A549 (cell line): ENCODE data around the gene LMOD1. TPM values are rescaled to one million over a fixed set of nuclear protein-coding genes. Genes with fewer than 3 reads are reported as not detected.

Experiments
- ATAC-seq, 2 experiments: fragments of 200-7000 bp in 1 of 2; fragments of >200 bp in 1 of 2; cut with Nextera tagmentation in 1 of 2; cut with Tn5 transposase in 1 of 2; 3 replicates each; pipeline versions ENCODE4 v1.8.0 to v1.9.1; 2018 to 2020; ENCODE audit warnings: mild to moderate bottlenecking in 1 of 2, moderate library complexity in 1 of 2
- CTCF ChIA-PET: fragments of 300-600 bp; sonication (Branson Sonifier 250); formaldehyde crosslinking; extraction: SDS; loops from one replicate; lab custom pipeline; 2021; ENCODE audit warnings: antibody characterized with exemption, inconsistent platforms; lab: Yijun Ruan, JAX
- POLR2A ChIA-PET: fragments of 350-600 bp; formaldehyde crosslinking; extraction: SDS; loops from one replicate; lab custom pipeline; 2021; ENCODE audit warnings: antibody characterized with exemption, inconsistent platforms; lab: Yijun Ruan, JAX
- DNase-seq, 2 experiments: peaks; one replicate each; pipeline versions ENCODE4 v3.0.0 to v3.0.0-alpha.2; 2011 to 2016; ENCODE audit warnings: low read depth in 1 of 2, low spot score in 1 of 2
- FAIRE-seq: peaks from 2 replicates; lab custom pipeline; 2011; peaks lifted over from hg19 to GRCh38; lab: Jason Lieb, UNC
- H3K27ac ChIP-seq, 2 experiments: fragments of >200 bp; sonication (Bioruptor Twin); formaldehyde crosslinking; 3 replicates each; pipeline ENCODE4 v1.5.1; 2016 to 2017
- H3K4me1 ChIP-seq: fragments of >200 bp; sonication (Bioruptor Twin); formaldehyde crosslinking; 3 replicates; pipeline ENCODE4 v1.6.1; 2016
- H3K4me2 ChIP-seq: fragments of >200 bp; sonication (Bioruptor Twin); formaldehyde crosslinking; 3 replicates; pipeline ENCODE4 v1.6.1; 2016
- H3K4me3 ChIP-seq: fragments of >200 bp; sonication (Bioruptor Twin); formaldehyde crosslinking; 3 replicates; pipeline ENCODE4 v1.5.1; 2016
- H3K9me3 ChIP-seq: fragments of >200 bp; sonication (Bioruptor Twin); formaldehyde crosslinking; 3 replicates; pipeline ENCODE4 v1.6.1; 2016
- CEBPB ChIP-seq, 2 experiments: fragments of >200 bp in 1 of 2; sonication (Bioruptor Twin) in 1 of 2; formaldehyde crosslinking in 1 of 2; IDR thresholded peaks; 2 replicates each; pipeline ENCODE4 v1.6.1; 2012 to 2016
- CHD2 ChIP-seq: fragments of 150-350 bp; IDR thresholded peaks from 2 replicates; pipeline ENCODE4 v1.6.1; 2014; ENCODE audit warnings: low read length; ENCODE audit not compliant: partially characterized antibody
- EHF ChIP-seq: fragments of 250-450 bp; sonication (Bioruptor Pico); IDR thresholded peaks from 2 replicates; pipeline ENCODE4 v1.5.0; 2020; ENCODE audit warnings: mild to moderate bottlenecking
- EHMT2 ChIP-seq: fragments of 200-600 bp; sonication (generic); IDR thresholded peaks from 2 replicates; pipeline ENCODE4 v1.6.1; 2016; ENCODE audit warnings: antibody characterized with exemption, low read depth, mild to moderate bottlenecking, moderate library complexity
- FOSB ChIP-seq: fragments of 250-450 bp; sonication (Bioruptor Pico); IDR thresholded peaks from 2 replicates; pipeline ENCODE4 v1.5.0; 2020; ENCODE audit warnings: mild to moderate bottlenecking, moderate library complexity
- FOXS1 ChIP-seq: fragments of 250-450 bp; sonication (Bioruptor Pico); IDR thresholded peaks from 2 replicates; pipeline ENCODE4 v1.5.0; 2020; ENCODE audit warnings: mild to moderate bottlenecking, moderate library complexity
- HDAC2 ChIP-seq: fragments of 200-600 bp; sonication (generic); IDR thresholded peaks from 2 replicates; pipeline ENCODE4 v1.6.1; 2016
- HOXB5 ChIP-seq: fragments of 250-450 bp; sonication (Bioruptor Pico); IDR thresholded peaks from 2 replicates; pipeline ENCODE4 v1.5.0; 2020; ENCODE audit warnings: mild to moderate bottlenecking, moderate library complexity
- JUNB ChIP-seq: fragments of >200 bp; sonication (Bioruptor Twin); formaldehyde crosslinking; IDR thresholded peaks from 2 replicates; pipeline ENCODE4 v1.6.1; 2016
- NPAS2 ChIP-seq: fragments of 250-450 bp; sonication (Bioruptor Pico); IDR thresholded peaks from 2 replicates; pipeline ENCODE4 v1.8.0; 2022; ENCODE audit warnings: mild to moderate bottlenecking, moderate library complexity, borderline replicate concordance
- NR3C1 ChIP-seq: fragments of >200 bp; sonication (Bioruptor Twin); formaldehyde crosslinking; IDR thresholded peaks from 3 replicates; pipeline ENCODE4 v1.6.1; 2017
- POLR2A ChIP-seq: IDR thresholded peaks from 2 replicates; pipeline ENCODE4 v1.6.1; 2012; ENCODE audit warnings: mild to moderate bottlenecking, low read length
- RARB ChIP-seq: fragments of 250-450 bp; sonication (Bioruptor Pico); IDR thresholded peaks from 2 replicates; pipeline ENCODE4 v1.8.0; 2021; ENCODE audit warnings: mild to moderate bottlenecking, moderate library complexity
- RNF2 ChIP-seq: fragments of 200-600 bp; sonication (generic); IDR thresholded peaks from 2 replicates; pipeline ENCODE4 v1.6.1; 2016; ENCODE audit warnings: low read depth, mild to moderate bottlenecking, antibody characterized with exemption, moderate library complexity, borderline replicate concordance
- SMC3 ChIP-seq: fragments of >200 bp; sonication (Bioruptor Twin); formaldehyde crosslinking; IDR thresholded peaks from 3 replicates; pipeline ENCODE4 v1.6.1; 2018; ENCODE audit warnings: inconsistent platforms
- TFCP2L1 ChIP-seq: fragments of 250-450 bp; sonication (Bioruptor Pico); IDR thresholded peaks from 2 replicates; pipeline ENCODE4 v1.5.0; 2021; ENCODE audit warnings: mild to moderate bottlenecking
- TP53 ChIP-seq: fragments of 250-450 bp; sonication (Bioruptor Pico); IDR thresholded peaks from 2 replicates; pipeline ENCODE4 v1.5.0; 2021; ENCODE audit warnings: mild to moderate bottlenecking, moderate library complexity
- ZNF302 ChIP-seq: fragments of 250-450 bp; sonication (Bioruptor Pico); IDR thresholded peaks from 2 replicates; pipeline ENCODE4 v1.9.0; 2021; ENCODE audit warnings: inconsistent platforms, mild to moderate bottlenecking, moderate library complexity
- WGBS: methylation state at CpG from one replicate; pipeline ENCODE4 v1.1.6; 2017; ENCODE audit errors: missing lambda C conversion rate; 5-methylcytosine and 5-hydroxymethylcytosine counted together
- polyA plus RNA-seq, 4 experiments: library from polyadenylated mRNA; depleted of rRNA in 3 of 4; stranded (reverse); fragments of >200 nt; fragmentation: RNase III in 1 of 4; extraction: RNeasy Plus Mini Kit Qiagen cat#74134 plus additional on column Dnase treatment in 1 of 4; gene quantifications; 2 replicates in 3 of 4; 3 replicates in 1 of 4; pipeline ENCODE4 v1.2.3, GENCODE V29; 2011 to 2017
- TF ChIP-seq, protein P1 (sequence below): IDR thresholded peaks from 2 replicates; pipeline ENCODE4 v1.6.1; 2012; ENCODE audit warnings: low read depth, borderline replicate concordance
- TF ChIP-seq, protein P2 (sequence below): fragments of 200-600 bp; sonication (generic); IDR thresholded peaks from 2 replicates; pipeline ENCODE4 v1.6.1; 2016; ENCODE audit warnings: antibody characterized with exemption, mild to moderate bottlenecking, moderate library complexity
- TF ChIP-seq, protein P3 (sequence below): fragments of 150-350 bp; IDR thresholded peaks from 2 replicates; pipeline ENCODE4 v1.6.1; 2014; ENCODE audit warnings: low read depth, mild to moderate bottlenecking, low read length

LMOD1 gene
- polyA plus RNA-seq, 2 of the 4 experiments (the other 2 are of a cell fraction) = not detected

DNA sequence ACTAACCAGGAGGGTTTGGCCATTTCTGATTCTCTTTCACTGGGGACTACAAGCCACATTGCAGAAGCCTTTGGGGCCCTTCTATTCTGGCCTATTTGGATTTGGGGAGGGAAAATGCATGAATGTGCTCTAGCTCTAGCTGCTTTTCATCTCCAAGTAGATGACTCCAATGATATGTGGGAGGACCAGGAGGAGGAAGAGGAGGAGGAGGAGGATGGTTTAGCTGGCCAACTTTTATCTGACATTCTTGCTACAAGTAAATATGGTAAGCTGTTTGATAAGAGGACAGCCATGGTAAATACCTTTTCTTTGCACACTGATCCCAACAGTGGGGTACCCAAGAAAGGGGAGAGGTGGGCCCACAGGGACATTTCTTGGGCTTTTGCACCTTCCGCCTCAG is 71.7 kb downstream of the LMOD1 start:
- H3K4me3 ChIP-seq = no peak overlapping the region
- DNase-seq (no peak), FAIRE-seq (no peak), ATAC-seq (no peak)
- CTCF ChIA-PET = interaction anchor here (1.2 to 16.1 kb wide), 7 partner anchors 20 to 345 kb away, joined by 3 to 245 read pairs (median 4); no protein-coding TSS in a partner anchor
- WGBS = 94% methylated on average over 1 of the region's 1 CpG
- H3K27ac ChIP-seq = no peak overlapping the region
- no peak overlapping the region for H3K4me2 ChIP-seq
- TF ChIP-seq, protein P1, sequence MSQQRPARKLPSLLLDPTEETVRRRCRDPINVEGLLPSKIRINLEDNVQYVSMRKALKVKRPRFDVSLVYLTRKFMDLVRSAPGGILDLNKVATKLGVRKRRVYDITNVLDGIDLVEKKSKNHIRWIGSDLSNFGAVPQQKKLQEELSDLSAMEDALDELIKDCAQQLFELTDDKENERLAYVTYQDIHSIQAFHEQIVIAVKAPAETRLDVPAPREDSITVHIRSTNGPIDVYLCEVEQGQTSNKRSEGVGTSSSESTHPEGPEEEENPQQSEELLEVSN = no peak
- TF ChIP-seq, protein P2, sequence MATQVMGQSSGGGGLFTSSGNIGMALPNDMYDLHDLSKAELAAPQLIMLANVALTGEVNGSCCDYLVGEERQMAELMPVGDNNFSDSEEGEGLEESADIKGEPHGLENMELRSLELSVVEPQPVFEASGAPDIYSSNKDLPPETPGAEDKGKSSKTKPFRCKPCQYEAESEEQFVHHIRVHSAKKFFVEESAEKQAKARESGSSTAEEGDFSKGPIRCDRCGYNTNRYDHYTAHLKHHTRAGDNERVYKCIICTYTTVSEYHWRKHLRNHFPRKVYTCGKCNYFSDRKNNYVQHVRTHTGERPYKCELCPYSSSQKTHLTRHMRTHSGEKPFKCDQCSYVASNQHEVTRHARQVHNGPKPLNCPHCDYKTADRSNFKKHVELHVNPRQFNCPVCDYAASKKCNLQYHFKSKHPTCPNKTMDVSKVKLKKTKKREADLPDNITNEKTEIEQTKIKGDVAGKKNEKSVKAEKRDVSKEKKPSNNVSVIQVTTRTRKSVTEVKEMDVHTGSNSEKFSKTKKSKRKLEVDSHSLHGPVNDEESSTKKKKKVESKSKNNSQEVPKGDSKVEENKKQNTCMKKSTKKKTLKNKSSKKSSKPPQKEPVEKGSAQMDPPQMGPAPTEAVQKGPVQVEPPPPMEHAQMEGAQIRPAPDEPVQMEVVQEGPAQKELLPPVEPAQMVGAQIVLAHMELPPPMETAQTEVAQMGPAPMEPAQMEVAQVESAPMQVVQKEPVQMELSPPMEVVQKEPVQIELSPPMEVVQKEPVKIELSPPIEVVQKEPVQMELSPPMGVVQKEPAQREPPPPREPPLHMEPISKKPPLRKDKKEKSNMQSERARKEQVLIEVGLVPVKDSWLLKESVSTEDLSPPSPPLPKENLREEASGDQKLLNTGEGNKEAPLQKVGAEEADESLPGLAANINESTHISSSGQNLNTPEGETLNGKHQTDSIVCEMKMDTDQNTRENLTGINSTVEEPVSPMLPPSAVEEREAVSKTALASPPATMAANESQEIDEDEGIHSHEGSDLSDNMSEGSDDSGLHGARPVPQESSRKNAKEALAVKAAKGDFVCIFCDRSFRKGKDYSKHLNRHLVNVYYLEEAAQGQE = no peak
- TF ChIP-seq HOXB5 (CRISPR knock-in tag) (no peak), EHMT2 (no peak), EHF (CRISPR knock-in tag) (no peak), TFCP2L1 (CRISPR knock-in tag) (no peak), NR3C1 (no peak), RNF2 (no peak), TP53 (CRISPR knock-in tag) (no peak), POLR2A (no peak), SMC3 (no peak)
- TF ChIP-seq, protein P3, sequence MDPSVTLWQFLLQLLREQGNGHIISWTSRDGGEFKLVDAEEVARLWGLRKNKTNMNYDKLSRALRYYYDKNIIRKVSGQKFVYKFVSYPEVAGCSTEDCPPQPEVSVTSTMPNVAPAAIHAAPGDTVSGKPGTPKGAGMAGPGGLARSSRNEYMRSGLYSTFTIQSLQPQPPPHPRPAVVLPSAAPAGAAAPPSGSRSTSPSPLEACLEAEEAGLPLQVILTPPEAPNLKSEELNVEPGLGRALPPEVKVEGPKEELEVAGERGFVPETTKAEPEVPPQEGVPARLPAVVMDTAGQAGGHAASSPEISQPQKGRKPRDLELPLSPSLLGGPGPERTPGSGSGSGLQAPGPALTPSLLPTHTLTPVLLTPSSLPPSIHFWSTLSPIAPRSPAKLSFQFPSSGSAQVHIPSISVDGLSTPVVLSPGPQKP = no peak
- no peaks in the 10 kb centered on the region for H3K9me3 ChIP-seq
- POLR2A ChIA-PET = no interaction called here
- no peaks in the 10 kb centered on the region for H3K4me1 ChIP-seq

DNA sequence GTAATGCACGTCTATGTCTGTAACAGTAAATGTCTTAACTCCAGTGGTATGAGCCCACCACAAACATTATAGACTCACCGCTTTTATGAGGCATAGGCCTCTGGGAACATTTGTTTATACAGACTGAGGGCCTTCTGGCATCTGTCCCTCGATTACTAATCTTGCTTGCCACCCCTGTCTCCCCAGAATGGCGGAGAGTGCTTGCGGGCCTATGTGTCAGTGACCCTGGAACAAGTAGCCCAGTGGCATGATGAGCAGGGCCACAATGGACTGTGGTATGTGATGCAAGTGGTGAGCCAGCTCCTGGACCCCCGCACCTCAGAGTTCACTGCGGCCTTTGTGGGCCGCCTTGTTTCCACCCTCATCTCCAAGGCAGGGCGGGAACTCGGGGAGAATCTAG is 76.0 kb downstream of the LMOD1 start:
- Histone ChIP-seq H3K4me3 (no peak overlapping the region), H3K9me3 (no peaks in the 10 kb centered on the region), H3K27ac (no peak overlapping the region), H3K4me1 (no peaks in the 10 kb centered on the region), H3K4me2 (no peak overlapping the region)
- DNase-seq (no peak), FAIRE-seq (no peak), ATAC-seq (no peak)
- WGBS = 95% methylated on average over 10 of the region's 10 CpGs
- CTCF ChIA-PET = interaction anchor here (0.8 to 1.5 kb wide), 4 partner anchors 11 to 26 kb away, joined by 3 to 7 read pairs (median 4); no protein-coding TSS in a partner anchor
- TF ChIP-seq POLR2A (no peak), HOXB5 (CRISPR knock-in tag) (no peak), FOXS1 (CRISPR knock-in tag) (no peak), RARB (CRISPR knock-in tag) (no peak), HDAC2 (no peak), EHF (CRISPR knock-in tag) (no peak), NPAS2 (CRISPR knock-in tag) (no peak), FOSB (no peak), CHD2 (no peak), ZNF302 (no peak), NR3C1 (no peak)
- POLR2A ChIA-PET = interaction anchor here (0.5 kb wide), 1 partner anchor 84 kb away, joined by 5 read pairs; no protein-coding TSS in a partner anchor

DNA sequence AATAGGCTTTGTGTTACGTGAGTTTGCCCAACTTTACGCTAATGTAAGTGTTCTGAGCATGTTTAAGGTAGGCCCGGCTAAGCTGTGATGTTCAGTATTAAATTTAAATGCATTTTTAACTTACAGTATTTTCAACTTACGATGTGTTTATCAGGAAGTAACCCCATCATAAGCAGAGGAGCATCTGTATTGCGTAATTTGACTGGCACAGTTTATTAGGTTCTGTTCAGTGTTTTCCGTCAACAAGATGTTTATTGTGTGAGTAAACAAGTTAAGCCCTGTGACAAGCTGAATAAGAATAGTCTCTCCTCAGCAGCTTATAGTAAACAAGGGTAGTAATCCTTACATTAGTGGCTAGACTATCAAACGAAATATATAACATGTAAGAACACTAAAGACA is 84.9 kb downstream of the LMOD1 start:
- H3K4me2 ChIP-seq = no peak overlapping the region
- H3K4me1 ChIP-seq = no peaks in the 10 kb centered on the region
- FAIRE-seq = no peak
- no peaks in the 10 kb centered on the region for H3K9me3 ChIP-seq
- TF ChIP-seq CEBPB (IDR thresholded peaks at IDR 0.05) = peak in 1 of 2 experiments; percentile 80; a peak in 2 of 4 replicates
- TF ChIP-seq JUNB = no peak
- 89% methylated on average over 7 of the region's 7 CpGs for WGBS
- H3K4me3 ChIP-seq = no peak overlapping the region
- POLR2A ChIA-PET = no interaction called here
- CTCF ChIA-PET = interaction anchor here (0.8 to 4.6 kb wide), 4 partner anchors 16 to 152 kb away, joined by 3 to 19 read pairs (median 4); no protein-coding TSS in a partner anchor
- ATAC-seq = no peak
- no peak overlapping the region for H3K27ac ChIP-seq
- no peak for DNase-seq
